GM10266 (cell line): ENCODE data around the gene ZNF580.
A peak's percentile ranks its signal among the peaks of the same experiment; 100 is the strongest.

Experiments used
- DNase-seq: peaks from one replicate; pipeline ENCODE4 v3.0.0; 2012; ENCODE audit errors: extremely low spot score
- CTCF ChIP-seq: IDR thresholded peaks from 2 replicates; pipeline ENCODE4 v1.5.1; 2012; ENCODE audit warnings: mild to moderate bottlenecking, low read depth; ENCODE audit not compliant: control insufficient read depth, insufficient read depth; ENCODE audit errors: missing control alignments

The ZNF580 gene

GRCh38 chr19:55601084-55601483 is 39.7 kb upstream of the ZNF580 start:
- no peak for DNase-seq

GRCh38 chr19:55602104-55603001 is 38.4 kb upstream of the ZNF580 start:
- no peak for DNase-seq
- no peak for TF ChIP-seq CTCF

More at GRCh38 chr19:55601084-55601483, 39.7 kb upstream of the ZNF580 start:
- TF ChIP-seq CTCF, result no peak

- no peak for TF ChIP-seq CTCF
- DNase-seq, result no peak
These were observed 37.7 kb upstream of the ZNF580 start for GRCh38 chr19:55603115-55603514.

- TF ChIP-seq CTCF, result no peak
- DNase-seq, result no peak
These were observed 37.1 kb upstream of the ZNF580 start for GRCh38 chr19:55603581-55604292.

GRCh38 chr19:55605207-55605636 is 35.6 kb upstream of the ZNF580 start:
- DNase-seq, result peak; percentile 98
- TF ChIP-seq CTCF, result no peak

GRCh38 chr19:55605637-55606470 is 34.9 kb upstream of the ZNF580 start, which contains the start of gene ZNF865:
TSS of gene ZNF865 (plus strand) at chr19:55605647. CDS start at chr19:55613619, 7,972 bp downstream.
- TF ChIP-seq CTCF, result peak; percentile 90
- DNase-seq, result peak; percentile 86
